ENCODE data around the gene SPI1.
"Not testable (repeated sequence)": the region's sequence is repeated elsewhere in the genome, so short reads cannot be mapped to it uniquely, and the experiment has no call there.

Gene SPI1

DNA sequence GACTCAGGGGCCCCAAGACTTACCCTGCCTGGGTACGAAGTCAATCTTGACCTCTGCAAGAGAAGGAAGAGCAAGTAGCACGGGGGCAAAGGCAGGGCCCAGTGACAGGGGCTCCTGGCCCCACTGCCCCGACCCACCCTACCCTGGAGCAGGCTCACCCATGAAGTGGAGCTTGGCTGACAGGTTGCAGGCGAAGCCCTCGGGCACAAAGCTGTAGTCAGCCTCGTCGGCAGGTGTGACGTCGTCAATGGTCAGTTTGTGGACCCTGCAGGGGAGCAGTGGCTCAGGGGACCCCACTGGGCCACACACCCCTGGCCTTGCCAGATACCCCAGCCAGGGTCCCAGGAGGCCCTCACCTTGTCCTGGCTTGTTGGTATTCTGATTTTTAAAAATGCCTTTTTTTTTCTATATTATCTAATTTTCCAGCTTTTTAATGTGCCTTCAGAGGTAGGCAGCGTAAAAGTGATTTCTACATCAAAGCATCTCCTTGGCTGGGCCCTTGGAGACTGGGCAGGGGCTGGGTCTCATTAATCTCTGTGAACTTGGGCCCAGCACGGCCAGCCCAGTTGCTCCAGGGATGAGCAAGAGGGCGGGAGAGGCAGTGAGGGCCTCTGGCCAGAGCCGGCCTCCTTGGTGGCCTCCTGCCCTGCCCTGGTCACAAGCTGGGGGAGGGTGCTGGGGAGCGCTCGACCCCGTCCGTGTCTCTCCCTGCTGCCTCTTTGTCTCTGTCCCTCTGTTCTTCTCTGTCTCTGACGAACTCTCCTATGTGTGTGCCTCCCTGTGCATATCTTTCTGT lies 37.2 kb downstream of the SPI1 start:
- no peak for DNase-seq (ENCODE audit: low read depth, low spot score)

DNA sequence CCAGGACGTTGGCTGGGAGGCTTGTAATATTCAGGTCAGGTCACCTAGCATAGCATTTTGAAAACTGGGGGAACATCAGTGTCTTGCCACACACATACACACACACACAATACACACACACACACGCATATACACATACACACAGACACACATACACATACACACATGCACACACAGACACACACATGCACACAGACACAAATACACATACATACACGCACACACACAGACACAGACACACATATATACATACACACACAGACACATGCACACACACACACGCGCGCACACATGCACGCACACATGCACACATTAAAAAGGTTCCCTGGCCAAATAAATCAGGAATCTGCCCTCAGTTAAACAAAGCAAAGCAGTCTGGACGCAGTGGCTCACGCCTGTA lies 38.3 kb downstream of the SPI1 start:
- no peak for DNase-seq (ENCODE audit: low read depth, low spot score)

DNA sequence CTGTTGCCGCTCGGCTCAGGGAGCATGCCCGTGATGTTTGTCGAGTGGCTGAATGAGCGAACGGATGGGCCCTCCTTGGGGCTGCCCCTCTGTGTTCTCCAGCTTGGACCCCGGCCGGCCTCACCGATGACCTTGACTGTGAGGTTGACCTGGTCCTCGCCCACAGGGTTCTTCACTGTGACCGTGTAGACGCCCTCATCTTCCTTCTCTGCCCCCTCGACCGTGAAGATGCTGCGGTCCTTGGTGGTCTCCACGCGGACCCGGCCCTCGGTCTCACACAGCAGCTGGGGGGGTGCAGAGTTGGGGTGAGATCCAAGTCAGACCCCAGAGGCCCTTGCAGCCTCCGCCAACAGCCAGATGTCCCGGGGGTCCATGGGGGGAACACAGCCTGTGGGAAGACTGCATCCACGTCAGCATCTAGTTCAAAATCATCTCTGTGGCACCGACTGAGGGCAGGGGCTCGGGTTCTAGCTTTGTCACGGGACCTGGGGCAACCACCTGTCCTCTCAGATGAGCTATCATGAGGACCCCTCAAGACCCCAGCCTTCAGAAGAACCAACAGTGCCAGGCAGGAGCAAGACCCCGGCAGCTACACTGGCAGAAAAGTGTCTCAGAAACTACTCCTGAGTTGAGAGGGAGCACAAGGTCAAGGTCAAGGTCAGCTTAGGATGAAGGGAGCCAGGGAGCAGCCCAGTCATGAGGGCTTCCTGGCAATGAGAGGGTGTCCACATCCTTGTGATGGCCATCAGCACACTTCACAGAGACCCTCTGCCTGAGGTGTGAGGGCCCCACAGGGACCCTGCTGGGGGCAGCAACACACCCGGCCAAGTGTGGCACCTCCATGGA lies 39.7 kb downstream of the SPI1 start:
- no peak for DNase-seq (ENCODE audit: low read depth, low spot score)

DNA sequence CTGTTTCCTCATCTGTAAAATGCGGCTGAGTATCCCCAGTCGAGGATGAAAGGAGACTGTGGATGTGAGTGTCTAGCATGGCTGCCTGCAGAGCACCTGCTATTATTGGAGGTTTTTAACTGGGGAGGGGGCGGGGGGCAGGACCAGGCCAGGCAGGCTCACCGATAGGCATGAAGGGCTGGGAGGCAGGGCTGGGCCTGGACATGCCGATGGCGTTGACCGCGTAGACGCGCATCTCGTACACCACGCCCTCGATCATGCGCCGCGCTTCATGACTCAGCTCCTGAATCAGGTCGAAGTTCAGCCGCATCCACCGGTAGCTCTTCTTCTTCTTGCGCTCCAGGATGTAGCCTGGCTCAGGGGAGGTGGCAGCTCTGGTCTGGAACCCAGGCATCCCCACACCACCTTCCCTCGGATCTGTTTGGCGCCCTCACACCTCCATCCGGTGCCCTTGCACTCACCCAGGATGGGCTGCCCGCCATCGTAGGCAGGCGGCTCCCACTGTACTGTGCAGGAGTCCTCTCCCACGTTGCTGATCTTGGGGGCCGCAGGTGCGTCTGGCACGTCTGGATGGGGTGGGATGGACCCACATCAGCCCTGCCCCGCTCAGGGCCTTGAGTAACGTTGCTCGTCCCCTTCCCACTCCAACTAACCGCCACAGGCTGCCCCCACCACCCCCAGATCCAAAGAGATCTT lies 41.0 kb downstream of the SPI1 start:
- DNase-seq (ENCODE audit: low read depth, low spot score): no peak

DNA sequence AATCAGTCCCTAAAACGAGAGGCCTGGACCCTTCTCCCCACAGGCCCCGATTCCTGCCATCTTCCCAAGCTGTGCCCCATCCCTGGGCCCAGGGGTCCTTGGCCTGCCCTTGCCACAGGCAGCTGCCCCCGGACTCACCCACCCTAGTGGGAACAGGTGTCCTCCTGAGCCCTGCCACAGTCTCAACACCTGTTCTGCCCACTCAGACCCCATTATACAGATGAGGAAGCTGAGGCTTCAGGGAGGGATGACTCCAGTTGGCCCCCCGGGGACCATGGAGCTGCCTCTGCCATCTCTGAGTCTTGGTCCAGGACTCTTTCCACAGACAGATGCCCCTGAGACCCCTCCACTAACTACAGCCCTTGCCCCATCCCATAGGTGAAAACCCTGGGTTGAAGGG lies 41.8 kb downstream of the SPI1 start:
- DNase-seq (ENCODE audit: low read depth, low spot score): no peak

DNA sequence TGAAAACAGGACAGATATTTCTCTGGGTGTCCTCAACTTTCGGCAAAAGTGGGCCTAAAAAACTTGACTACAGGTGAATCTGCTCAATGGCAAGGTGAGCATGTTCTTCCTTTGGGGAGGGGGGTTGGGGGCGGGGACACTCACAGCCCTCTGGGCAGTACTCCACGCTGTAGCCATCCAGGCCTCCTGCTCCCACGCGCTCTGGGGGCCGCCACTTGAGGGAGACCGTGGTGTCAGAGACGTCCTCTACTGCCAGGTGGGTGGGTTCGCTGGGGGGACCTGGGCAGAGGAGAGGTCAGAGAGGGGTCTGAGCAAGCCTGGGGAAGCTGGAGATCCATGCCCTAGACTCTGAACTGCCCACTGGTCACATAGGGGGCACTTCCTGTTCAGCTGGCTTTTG lies 42.6 kb downstream of the SPI1 start:
- no peak for DNase-seq (ENCODE audit: low read depth, low spot score)

DNA sequence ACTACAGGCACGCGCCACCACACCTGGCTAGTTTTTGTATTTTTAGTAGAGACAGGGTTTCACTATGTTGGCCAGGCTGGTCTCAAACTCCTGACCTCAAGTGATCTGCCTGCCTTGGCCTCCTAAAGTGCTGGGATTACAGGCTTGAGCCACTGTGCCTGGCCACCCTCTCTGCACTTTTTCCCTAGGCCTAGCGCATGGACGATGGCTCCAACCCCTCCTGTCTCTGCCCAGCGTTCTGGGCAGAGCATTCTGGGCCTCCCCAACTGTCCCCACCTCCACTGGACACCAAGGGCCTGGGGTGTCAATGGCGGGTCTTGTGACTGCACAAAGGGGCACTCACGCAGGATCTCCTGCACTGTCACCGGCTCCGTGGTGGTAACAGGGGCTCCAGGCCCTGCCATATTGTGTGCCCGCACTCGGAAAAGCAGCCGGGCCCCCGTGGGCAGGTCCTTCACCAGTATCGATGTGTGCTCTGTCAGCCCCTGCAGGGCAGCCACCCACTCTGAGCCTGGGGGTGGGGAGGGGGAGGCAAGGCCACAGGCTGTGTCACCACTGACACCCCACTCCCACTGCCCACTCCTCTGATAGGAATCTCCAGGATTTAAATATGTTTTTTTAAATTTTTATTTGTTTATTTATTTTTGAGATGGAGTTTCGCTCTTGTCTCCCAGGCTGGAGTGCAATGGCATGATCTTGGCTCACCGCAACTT lies 43.5 kb downstream of the SPI1 start:
- DNase-seq (ENCODE audit: low read depth, low spot score): not testable (repeated sequence)

DNA sequence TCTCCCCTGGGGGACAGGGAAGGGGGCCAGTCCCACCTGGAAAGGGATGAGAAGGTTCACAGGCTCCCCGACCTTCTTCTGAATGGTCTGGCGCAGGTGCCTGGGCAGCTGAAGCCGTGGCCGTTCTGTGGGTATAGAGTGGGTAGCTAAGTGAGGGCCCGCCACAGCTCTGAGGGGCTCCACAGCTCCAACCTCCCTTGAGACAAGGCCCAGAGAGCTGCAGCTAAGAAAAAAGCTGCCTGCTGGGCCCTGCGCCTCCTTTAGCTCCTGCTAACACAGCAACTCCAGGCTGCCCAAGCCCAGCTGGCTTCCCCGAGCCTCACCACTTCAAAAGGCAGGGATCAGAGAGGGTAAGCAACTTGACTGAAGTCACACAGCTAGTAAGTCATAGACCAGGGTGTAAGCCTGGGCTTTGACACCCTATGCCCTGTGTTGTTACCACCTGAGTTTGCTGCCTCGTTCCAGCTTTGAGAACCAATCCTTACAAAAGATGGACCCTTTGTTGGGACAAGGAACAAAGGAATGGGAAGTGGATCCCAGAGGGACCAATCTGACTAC lies 44.4 kb downstream of the SPI1 start:
- DNase-seq (ENCODE audit: low read depth, low spot score): no peak

DNA sequence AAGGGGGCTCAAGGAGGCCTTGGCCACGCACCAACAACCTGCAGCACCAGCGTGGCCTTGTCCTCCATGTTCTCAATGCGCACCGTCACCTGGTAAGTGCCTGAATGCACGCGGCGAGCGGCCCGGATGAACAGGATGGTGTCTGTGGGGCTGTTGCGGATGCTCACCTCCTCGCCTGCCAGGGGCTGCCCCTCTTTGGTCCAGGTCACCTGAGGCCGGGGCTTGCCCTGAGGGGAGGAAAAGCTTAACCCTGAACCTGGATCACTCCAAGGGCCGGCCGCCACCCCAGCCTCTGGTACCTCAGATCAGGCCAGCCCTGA lies 44.9 kb downstream of the SPI1 start:
- no peak for DNase-seq (ENCODE audit: low read depth, low spot score)

DNA sequence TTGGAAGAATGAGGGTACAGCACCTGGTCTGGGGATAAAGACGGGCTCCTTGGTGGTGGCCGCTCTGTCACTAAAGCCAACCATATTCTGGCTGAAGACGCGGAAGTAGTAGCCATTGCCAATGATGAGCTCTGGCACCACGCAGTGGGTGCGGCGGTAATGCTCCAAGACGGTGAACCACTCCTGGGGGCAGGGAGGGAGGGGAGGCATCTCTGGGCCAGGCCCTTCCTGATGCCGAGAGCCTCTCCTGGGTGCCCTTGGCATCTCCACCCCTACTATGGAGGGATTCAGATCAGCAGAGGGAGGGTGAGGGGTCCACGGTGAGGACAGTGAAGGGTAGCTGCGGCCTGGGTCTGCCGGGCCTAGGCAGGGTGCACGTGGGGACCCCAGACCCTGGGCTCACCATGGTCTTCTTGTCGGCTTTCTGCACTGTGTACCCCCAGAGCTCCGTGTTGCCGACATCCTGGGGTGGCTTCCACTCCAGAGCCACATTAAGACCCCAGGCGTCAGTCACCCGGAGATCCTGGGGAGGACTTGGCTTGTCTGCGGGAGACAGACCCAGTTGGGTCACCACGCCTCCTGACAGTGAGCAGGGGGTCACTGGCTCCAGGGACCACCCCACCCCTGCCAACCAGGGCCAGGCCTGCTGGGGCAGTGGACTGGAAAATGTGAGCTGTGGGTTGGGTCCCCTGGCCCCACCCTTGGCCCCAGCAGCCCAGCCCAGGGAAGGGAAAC lies 45.4 kb downstream of the SPI1 start:
- DNase-seq (ENCODE audit: low read depth, low spot score): no peak

DNA sequence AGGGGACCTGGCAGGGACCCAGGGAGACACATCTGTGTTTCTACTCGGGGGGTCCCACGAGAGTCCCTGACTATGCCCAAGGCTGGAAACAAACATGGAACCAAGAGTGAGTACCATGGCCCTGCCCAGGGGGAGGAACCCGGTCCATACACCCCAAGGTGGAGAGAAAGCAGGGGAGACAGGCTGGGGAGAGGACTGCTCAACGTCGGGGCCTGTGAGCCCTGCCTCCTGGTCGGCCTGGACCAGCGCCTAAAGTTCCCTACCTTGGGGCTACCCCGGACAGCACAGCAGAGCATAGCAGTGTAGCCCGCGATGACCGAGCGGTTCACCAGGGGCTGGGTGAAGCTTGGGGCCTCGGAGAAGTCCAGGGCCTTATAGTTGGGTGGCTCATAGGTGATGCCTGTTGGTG lies 46.0 kb downstream of the SPI1 start:
- DNase-seq (ENCODE audit: low read depth, low spot score): no peak

DNA sequence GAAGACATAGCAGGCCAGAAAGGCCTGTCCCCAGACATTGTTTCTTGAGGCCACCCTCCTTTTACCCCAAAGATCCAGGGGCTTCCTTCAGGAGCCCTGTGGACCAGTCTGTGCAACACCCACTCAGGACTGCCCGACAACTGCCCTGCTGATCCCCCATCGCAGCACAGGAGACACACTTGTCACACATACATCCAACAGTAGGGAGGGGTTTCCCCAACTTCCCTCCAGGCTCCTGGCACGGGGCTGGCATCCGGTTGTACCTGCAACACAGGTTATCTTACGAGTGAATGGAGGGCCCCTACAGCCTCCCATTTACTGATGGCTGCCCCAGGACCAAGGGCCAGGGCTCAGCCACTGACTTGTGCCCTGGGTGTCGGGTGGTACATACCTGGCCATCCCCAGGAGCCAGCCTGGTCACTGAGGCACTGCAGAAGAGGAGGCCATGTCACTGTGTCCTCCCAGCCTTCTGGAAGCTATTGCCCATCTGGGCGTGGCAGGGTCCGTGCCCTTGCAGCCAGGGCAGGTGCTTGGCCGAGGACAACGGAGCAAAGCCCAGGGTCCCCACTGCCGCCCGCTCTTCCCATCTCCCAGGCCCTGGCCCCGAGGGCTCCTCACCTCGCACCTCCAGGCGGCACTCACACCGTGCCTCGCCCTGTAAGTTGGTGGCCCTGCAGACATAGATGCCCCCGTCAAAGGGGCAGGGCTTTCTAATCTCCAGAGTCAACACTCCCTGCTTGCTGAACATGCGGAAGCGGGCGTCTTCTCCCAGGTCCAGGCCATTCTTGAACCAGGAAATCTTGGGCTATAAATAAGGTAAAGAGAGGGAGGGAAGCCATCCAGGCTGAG lies 46.7 kb downstream of the SPI1 start:
- no peak for DNase-seq (ENCODE audit: low read depth, low spot score)

DNA sequence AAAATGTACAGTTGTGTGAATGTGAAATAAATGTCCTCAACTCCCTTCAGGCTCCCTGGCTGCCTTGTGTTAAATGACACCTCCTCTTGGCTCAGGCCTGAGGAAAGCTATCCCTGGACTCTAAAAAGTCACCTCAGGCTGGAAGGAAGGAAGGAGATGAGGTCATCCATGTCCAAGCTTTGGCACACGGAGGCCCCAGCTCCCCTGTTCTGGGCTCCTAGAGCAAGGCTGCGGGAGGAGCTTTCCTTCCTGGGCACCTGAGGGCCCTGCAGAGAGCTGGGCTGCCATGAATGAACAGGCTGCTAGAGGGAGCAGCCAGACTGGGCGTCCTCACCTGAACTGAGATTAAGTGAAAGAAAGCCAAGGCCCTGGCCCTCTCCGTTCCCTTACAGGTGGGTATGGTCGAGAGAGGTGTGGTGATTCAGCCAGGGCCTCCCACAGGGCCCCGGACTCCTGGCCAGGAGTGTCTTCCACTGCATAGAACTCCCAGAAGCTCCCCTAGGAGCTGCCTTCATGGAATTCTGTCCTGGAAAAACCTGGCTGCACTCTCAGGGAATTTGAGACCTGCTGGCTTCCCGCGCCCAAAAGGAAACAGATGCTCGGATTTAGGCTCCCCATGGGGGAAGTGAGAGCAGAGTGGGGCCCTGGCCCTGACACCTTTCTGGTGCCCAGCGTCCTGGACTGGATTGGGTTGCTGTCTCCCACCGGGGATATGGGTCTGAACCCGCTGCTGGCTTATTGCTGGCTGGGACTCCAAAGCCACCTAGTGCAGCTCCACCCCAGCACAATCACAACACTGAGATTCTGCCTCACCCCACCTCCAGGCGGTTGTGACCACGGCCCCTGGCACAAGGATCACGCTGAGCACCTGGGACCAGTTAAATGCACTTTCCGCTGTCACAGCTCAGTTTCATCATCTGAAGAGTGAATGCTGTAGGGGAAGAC lies 48.1 kb downstream of the SPI1 start:
- no peak for DNase-seq (ENCODE audit: low read depth, low spot score)

DNA sequence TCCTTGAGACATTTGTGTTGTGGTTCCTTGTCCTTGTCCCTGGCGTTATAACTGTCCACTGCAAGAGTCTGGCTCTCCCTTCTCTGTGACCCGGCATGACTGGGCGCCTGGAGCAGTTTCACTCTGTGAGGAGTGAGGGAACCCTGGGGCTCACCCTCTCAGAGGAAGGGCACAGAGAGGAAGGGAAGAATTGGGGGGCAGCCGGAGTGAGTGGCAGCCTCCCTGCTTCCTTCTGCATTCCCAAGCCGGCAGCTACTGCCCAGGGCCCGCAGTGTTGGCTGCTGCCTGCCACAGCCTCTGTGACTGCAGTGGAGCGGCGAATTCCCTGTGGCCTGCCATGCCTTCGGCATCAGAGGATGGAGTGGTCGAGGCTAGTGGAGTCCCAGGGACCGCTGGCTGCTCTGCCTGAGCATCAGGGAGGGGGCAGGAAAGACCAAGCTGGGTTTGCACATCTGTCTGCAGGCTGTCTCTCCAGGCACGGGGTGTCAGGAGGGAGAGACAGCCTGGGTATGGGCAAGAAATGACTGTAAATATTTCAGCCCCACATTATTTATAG lies 48.8 kb downstream of the SPI1 start:
- no peak for DNase-seq (ENCODE audit: low read depth, low spot score)

DNA sequence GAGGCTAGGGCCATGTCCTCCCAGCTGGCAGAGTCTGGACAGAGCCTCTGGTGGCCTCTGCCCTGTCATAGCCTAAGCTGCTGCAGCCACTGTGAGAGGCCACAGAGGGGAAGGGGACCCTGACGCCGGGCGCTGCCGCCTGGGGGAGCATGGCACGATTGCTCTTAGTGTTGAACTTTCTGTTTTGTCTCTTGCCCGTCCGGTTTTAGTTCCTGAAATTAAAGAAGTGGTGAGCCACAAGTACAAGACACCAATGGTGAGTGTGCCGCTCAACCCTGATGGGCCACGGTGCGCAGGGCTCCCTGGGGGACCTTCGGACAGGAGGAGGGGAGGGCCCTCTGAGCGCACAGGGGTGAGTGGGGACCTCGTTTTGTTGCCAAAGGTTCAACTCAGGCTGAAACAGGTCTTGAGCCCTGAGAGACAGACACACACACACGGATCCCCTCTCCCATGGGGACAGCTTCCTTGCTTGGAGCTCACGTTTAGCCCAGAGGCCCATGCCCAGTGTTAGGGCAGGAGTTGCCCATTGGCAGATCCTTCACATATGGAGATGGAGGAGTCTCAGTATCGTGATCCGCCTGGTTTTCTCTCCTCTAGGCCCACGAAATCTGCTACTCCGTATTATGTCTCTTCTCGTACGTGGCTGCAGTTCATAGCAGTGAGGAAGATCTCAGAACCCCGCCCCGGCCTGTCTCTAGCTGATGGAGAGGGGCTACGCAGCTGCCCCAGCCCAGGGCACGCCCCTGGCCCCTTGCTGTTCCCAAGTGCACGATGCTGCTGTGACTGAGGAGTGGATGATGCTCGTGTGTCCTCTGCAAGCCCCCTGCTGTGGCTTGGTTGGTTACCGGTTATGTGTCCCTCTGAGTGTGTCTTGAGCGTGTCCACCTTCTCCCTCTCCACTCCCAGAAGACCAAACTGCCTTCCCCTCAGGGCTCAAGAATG lies 49.6 kb downstream of the SPI1 start:
- no peak for DNase-seq (ENCODE audit: low read depth, low spot score)

DNA sequence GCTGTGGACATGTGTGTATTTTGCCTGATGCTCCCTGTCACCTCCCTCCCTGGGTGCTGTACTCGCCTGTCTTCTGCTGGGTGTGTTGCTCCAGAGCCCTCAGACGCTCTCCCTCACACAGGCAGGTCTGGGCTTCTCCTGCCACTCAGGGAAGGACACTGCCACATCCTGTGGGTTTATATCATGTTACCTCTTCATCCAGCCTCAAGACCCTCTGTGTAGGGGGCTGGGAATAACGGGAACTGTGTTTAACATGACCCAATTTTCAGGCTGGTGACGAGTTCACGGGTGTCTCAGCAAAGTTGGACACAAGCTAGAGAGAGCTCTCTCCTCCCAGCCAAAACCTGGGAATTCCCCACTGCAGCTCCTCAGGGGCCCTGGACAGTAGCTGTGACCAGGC lies 50.4 kb downstream of the SPI1 start:
- no peak for DNase-seq (ENCODE audit: low read depth, low spot score)

DNA sequence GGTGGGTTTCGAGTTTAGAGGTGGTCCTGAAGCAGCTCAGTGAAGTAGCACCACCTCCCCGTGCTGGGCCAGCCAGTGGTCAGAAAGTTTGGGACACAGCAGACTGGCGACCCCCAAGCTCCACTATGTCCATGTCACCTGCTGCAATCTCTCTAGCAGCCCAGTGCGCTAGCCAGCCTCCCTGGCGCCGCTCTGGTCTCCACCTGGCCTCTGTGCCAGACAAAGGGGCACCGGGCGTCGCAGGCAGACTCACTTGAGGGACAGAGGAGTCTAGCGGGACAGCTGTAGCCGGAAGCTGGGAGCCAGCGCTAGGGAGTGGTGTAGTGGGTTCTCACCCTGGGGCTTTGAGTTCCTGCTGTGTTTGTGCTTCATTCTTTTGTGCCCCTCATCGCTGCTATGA lies 51.3 kb downstream of the SPI1 start:
- no peak for DNase-seq (ENCODE audit: low read depth, low spot score)

All from smooth muscle cell of the brain vasculature (primary cell).